ENCODE results near the gene BIRC7. TPM values are rescaled to one million over a fixed set of nuclear protein-coding genes. Genes with fewer than 3 reads are reported as not detected.

Gene BIRC7
- total RNA-seq, 1 experiment from 2014 or later: 0.96 TPM

GRCh38 chr20:63205896-63206295, 29.8 kb upstream of the BIRC7 start:
- Histone ChIP-seq H3K9me2 (ENCODE audit: insufficient read depth) (no peaks in the 10 kb centered on the region), H3K9me3 (ENCODE audit: control insufficient read depth in 1 of 2, insufficient read depth in 1 of 2, low read depth in 1 of 2, low read length in 2 of 2) (no peaks in the 10 kb centered on the region), H4K20me1 (ENCODE audit: insufficient read depth) (peaks cover 11% of the 10 kb centered on the region; the same call in 1 of the 2 replicates), H3K4me2 (ENCODE audit: low read length) (no peak overlapping the region), H3K27me3 (ENCODE audit: insufficient read depth, low read length) (no peaks in the 10 kb centered on the region), H3K4me3 (replicated peaks in 1 of 2; ENCODE audit: low read depth in 1 of 2, low read length in 2 of 2) (no peak overlapping the region), H3K9ac (ENCODE audit: low read length) (no peak overlapping the region), H3K36me3 (ENCODE audit: control insufficient read depth in 1 of 2, insufficient read depth in 2 of 2, low read length in 2 of 2) (peaks cover 59 to 69% of the 10 kb centered on the region in 2 experiments), H2AFZ (ENCODE audit: low read depth, low read length, poor library complexity, severe bottlenecking) (no peak overlapping the region), H3K27ac (ENCODE audit: low read depth, low read length) (no peak overlapping the region), H3K4me1 (ENCODE audit: control insufficient read depth in 1 of 2, insufficient read depth in 2 of 2, low read length in 2 of 2) (no peaks in the 10 kb centered on the region), H3K79me2 (ENCODE audit: insufficient read depth, low read length) (peaks cover 100% of the 10 kb centered on the region)
- TF ChIP-seq SP1 (IDR thresholded peaks at IDR 0.05; ENCODE audit: low read depth) (no peak), EZH2 (IDR thresholded peaks at IDR 0.05) (no peak), YY1 (IDR thresholded peaks at IDR 0.05; ENCODE audit: extremely low read depth, insufficient replicate concordance, low read depth, low read length) (no peak), ZFX (IDR thresholded peaks at IDR 0.05) (no peak), REST (IDR thresholded peaks at IDR 0.05; ENCODE audit: low read depth) (no peak), EGR1 (IDR thresholded peaks at IDR 0.05; ENCODE audit: low read depth) (no peak), JUND (IDR thresholded peaks at IDR 0.05) (no peak), CBX3 (IDR thresholded peaks at IDR 0.05; ENCODE audit: low read depth) (no peak), POLR2AphosphoS5 (IDR thresholded peaks at IDR 0.05; ENCODE audit: low read depth, low read length) (no peak), TCF7L2 (IDR thresholded peaks at IDR 0.05; ENCODE audit: borderline replicate concordance, extremely low read depth, insufficient read depth, insufficient read length) (no peak), EZH2phosphoT487 (IDR thresholded peaks at IDR 0.05; ENCODE audit: borderline replicate concordance) (no peak), SRF (IDR thresholded peaks at IDR 0.05; ENCODE audit: low read depth) (no peak), CEBPB (IDR thresholded peaks at IDR 0.05; ENCODE audit: low read depth) (no peak), ZBTB33 (IDR thresholded peaks at IDR 0.05; ENCODE audit: extremely low read depth, insufficient replicate concordance, low read length) (no peak), ZNF274 (IDR thresholded peaks at IDR 0.05; ENCODE audit: low read depth, low read length) (no peak), RAD21 (IDR thresholded peaks at IDR 0.05; ENCODE audit: low read depth) (no peak)
- TF ChIP-seq, protein P1, sequence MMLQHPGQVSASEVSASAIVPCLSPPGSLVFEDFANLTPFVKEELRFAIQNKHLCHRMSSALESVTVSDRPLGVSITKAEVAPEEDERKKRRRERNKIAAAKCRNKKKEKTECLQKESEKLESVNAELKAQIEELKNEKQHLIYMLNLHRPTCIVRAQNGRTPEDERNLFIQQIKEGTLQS (IDR thresholded peaks at IDR 0.05): no peak
- TF ChIP-seq, protein P2, sequence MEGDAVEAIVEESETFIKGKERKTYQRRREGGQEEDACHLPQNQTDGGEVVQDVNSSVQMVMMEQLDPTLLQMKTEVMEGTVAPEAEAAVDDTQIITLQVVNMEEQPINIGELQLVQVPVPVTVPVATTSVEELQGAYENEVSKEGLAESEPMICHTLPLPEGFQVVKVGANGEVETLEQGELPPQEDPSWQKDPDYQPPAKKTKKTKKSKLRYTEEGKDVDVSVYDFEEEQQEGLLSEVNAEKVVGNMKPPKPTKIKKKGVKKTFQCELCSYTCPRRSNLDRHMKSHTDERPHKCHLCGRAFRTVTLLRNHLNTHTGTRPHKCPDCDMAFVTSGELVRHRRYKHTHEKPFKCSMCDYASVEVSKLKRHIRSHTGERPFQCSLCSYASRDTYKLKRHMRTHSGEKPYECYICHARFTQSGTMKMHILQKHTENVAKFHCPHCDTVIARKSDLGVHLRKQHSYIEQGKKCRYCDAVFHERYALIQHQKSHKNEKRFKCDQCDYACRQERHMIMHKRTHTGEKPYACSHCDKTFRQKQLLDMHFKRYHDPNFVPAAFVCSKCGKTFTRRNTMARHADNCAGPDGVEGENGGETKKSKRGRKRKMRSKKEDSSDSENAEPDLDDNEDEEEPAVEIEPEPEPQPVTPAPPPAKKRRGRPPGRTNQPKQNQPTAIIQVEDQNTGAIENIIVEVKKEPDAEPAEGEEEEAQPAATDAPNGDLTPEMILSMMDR (IDR thresholded peaks at IDR 0.05 in 2 of 3, conservative IDR thresholded peaks at IDR 0.05 in 1 of 3; ENCODE audit: borderline replicate concordance in 1 of 3, insufficient read depth in 1 of 3, low read depth in 2 of 3, low read length in 2 of 3): no peak
- ChIA-PET RAD21 (ENCODE audit: low non-redundant PET in 1 of 2, low total read pairs in 2 of 2, uncharacterized antibody in 2 of 2, unreplicated experiment in 2 of 2) (no interaction called here), CTCF (interaction anchor here (0.6 kb wide), 1 partner anchor 49 kb away, joined by 3 read pairs; no protein-coding TSS in a partner anchor), POLR2A (no interaction called here)
- ATAC-seq (no peak), DNase-seq (ENCODE audit: low read depth, low spot score) (no peak)
- no TSS peak for BruUV-seq (replicated peaks)
- intact Hi-C loops (cut with micrococcal nuclease): no loop called here
